ENCODE data around the gene OR52H1.

OR52H1 gene

GRCh38 chr11:5581014-5581413 is 32.7 kb upstream of the OR52H1 start:
- no peak for TF ChIP-seq CTCF (IDR thresholded peaks at IDR 0.05; ENCODE audit: low read depth, low read length, missing control alignments)
- in situ Hi-C loops (cut with HindIII; ENCODE audit: low sequenced_read_pairs) = no loop called here
- DNase-seq (ENCODE audit: low read depth) = no peak
- H3K4me3 ChIP-seq (ENCODE audit: low read depth, low read length) = no peak overlapping the region

- no peak for TF ChIP-seq CTCF (IDR thresholded peaks at IDR 0.05; ENCODE audit: low read depth, low read length, missing control alignments)
- in situ Hi-C loops (cut with HindIII; ENCODE audit: low sequenced_read_pairs) = no loop called here
- H3K4me3 ChIP-seq (ENCODE audit: low read depth, low read length) = no peak within 1 kb of the TSS
- DNase-seq (ENCODE audit: low read depth) = no peak
These were observed 32.2 kb upstream of the OR52H1 start, which contains the start of gene OR52B6 for GRCh38 chr11:5580577-5580976. Gene OR52B6, plus strand, starts transcription at chr11:5580877. Its CDS starts 0 bp downstream, at chr11:5580877.

- TF ChIP-seq CTCF (IDR thresholded peaks at IDR 0.05; ENCODE audit: low read depth, low read length, missing control alignments) = no peak
- H3K4me3 ChIP-seq (ENCODE audit: low read depth, low read length) = no peak overlapping the region
- no peak for DNase-seq (ENCODE audit: low read depth)
- in situ Hi-C loops (cut with HindIII; ENCODE audit: low sequenced_read_pairs) = no loop called here
These were observed 28.8 kb upstream of the OR52H1 start for GRCh38 chr11:5577101-5577500.

GRCh38 chr11:5575152-5575551 is 26.8 kb upstream of the OR52H1 start:
- in situ Hi-C loops (cut with HindIII; ENCODE audit: low sequenced_read_pairs) = no loop called here
- no peak overlapping the region for H3K4me3 ChIP-seq (ENCODE audit: low read depth, low read length)
- no peak for TF ChIP-seq CTCF (IDR thresholded peaks at IDR 0.05; ENCODE audit: low read depth, low read length, missing control alignments)
- DNase-seq (ENCODE audit: low read depth) = no peak

- DNase-seq (ENCODE audit: low read depth) = no peak
- no peak overlapping the region for H3K4me3 ChIP-seq (ENCODE audit: low read depth, low read length)
- TF ChIP-seq CTCF (IDR thresholded peaks at IDR 0.05; ENCODE audit: low read depth, low read length, missing control alignments) = no peak
- in situ Hi-C loops (cut with HindIII; ENCODE audit: low sequenced_read_pairs) = no loop called here
These were observed 26.3 kb upstream of the OR52H1 start for GRCh38 chr11:5574654-5575053.

DNA sequence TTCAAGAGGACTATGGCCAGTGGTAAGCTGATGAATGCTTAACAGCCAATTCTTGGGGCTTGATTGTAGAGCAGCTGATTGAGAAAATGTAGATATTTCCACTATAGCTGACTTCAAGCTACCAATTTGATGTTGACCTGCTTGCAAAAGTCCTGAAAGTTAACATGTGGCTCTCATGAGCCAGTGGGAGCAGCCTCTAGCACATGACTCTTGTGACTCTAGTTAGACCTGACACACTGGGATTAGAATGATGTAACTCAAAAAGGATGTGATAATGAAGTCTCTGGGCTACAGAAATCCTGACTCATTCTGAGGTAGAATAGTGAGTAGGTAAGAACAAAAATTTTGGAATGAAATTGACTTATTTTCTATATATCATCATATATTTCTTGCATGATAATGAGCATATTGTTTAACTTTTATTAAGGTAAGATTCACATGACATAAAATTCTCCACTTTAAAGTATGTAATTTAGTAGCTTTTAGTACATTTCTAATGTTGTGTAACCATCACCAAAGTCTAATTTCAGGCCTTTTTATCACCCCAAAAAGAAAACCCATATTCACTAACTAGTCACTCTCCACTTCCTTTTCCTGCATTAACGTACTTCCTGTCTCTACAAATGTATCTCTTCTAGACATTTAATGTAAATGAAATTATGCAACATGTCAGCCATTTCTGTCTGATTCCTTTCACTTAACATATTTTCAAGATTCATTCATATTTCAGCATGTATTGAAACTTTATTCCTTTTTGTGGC is 16.1 kb upstream of the OR52H1 start:
- in situ Hi-C loops (cut with HindIII; ENCODE audit: low sequenced_read_pairs) = no loop called here
- TF ChIP-seq CTCF (IDR thresholded peaks at IDR 0.05; ENCODE audit: low read depth, low read length, missing control alignments) = no peak
- H3K4me3 ChIP-seq (ENCODE audit: low read depth, low read length) = no peak overlapping the region
- DNase-seq (ENCODE audit: low read depth) = no peak
